ENCODE measurements around the gene SIRT5. TPM values are rescaled to one million over a fixed set of nuclear protein-coding genes. Genes with fewer than 3 reads are reported as not detected.
A peak's percentile ranks its signal among the peaks of the same experiment; 100 is the strongest.

The SIRT5 gene
- total RNA-seq, 6 donors from 2014 or later: 7.0 to 19.9 (median 11.0) TPM

DNA sequence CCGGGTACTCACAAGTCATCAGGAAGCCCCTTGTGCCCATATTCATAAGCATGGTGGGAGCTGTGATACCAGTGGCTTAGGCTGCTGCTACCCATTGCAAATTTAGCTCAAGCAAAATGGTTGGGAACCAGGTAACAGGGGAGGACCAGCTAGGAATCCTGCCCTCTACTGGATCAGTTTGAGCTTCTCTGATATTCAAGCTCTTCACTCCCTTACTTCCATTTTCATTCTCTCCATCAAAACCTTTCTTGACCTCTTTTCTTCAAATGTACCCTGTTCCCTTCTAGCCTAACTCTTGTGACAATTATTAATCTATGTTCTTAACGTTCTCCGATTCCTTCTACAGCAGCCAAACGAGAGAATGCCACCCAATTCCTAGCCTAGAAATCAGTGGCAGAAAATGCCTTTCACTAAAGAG is 50.5 kb downstream of the SIRT5 start:
- Histone ChIP-seq H3K9me3 (no peaks in the 10 kb centered on the region), H3K4me3 (no peak overlapping the region), H3K4me1 (peaks cover 0 to 3% (median 0%) of the 10 kb centered on the region in 4 donors), H3K27me3 (no peaks in the 10 kb centered on the region), H3K36me3 (peaks cover 6 to 95% (median 39%) of the 10 kb centered on the region in 4 donors), H3K27ac (no peak overlapping the region)
- ATAC-seq (ENCODE audit: low FRiP score in 2 of 2) (peak in 1 of 2 donors; percentile 24), DNase-seq (no peak)
- TF ChIP-seq EP300 (IDR thresholded peaks at IDR 0.05) (no peak), CTCF (IDR thresholded peaks at IDR 0.05) (peak in 2 of 6 experiments; percentile 24 to 27)
- 70 to 80% methylated on average over 4 of the region's 4 CpGs for WGBS, 2 donors

DNA sequence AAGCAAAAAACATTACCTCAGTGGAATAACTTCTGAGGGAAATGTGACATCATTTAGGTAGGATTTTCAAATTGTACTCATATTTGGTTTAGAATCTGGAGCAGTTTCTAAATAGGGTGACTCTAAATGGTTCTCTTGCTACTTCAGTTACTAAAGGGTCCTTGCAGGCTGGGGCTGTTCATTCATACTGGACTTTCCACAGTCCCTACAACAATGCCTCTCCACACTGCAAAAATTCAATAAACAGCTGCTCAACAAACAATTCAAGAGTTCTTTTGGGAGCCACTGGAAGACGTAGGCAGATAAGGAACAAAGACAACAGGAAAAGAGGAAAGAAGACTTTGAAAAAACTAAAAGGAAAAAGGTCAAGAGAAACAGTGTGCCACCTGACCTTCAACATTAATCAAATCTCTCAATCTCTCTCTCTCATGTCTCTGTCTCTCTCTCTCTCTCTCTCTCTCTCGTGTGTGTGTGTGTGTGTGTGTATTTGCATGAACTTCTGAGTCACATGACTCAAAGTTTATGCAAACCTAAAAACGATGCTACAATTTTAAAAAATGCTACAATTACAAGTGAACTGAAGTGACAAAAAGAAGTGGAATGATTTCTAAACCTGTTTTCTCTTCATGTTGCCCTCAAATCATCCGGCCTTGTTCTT is 55.2 kb downstream of the SIRT5 start:
- Histone ChIP-seq H3K9me3 (no peaks in the 10 kb centered on the region), H3K4me1 (peaks cover 0 to 4% (median 0%) of the 10 kb centered on the region in 4 donors), H3K36me3 (peaks cover 0 to 67% (median 19%) of the 10 kb centered on the region in 4 donors), H3K27me3 (no peaks in the 10 kb centered on the region), H3K27ac (no peak overlapping the region), H3K4me3 (no peak overlapping the region)
- DNase-seq (no peak), ATAC-seq (ENCODE audit: low FRiP score in 2 of 2) (no peak)
- TF ChIP-seq POLR2AphosphoS5 (IDR thresholded peaks at IDR 0.05) (no peak), EP300 (IDR thresholded peaks at IDR 0.05) (no peak), POLR2A (IDR thresholded peaks at IDR 0.05) (no peak), CTCF (IDR thresholded peaks at IDR 0.05) (no peak)
- WGBS, 2 donors: 50 to 52% methylated on average over 4 of the region's 4 CpGs

- WGBS, 2 donors: 95 to 100% methylated on average over 1 of the region's 1 CpG
These were observed 56.1 kb downstream of the SIRT5 start for GRCh38 chr6:13630499-13630898.

DNA sequence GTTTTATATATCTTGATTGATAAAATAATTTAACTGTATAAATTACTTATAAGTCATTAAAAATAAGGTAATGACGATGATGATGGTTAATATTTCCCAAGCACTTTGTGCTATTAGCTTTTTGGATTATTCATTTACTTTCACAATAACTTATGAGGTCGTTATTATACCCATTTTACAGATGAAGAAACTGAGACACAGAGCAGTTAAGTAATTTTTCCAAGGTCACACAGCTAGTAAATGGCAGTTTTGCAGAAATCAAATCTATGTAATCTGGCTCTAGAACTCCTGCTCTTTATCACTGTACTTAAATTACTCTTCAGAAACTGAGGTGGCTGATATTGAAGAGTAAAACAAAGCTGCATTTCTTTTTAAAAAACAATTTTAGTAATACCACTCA is 58.9 kb downstream of the SIRT5 start:
- no peak for DNase-seq
- 92 to 95% methylated on average over 2 of the region's 2 CpGs for WGBS, 2 donors
- TF ChIP-seq POLR2A (IDR thresholded peaks at IDR 0.05) (no peak), CTCF (IDR thresholded peaks at IDR 0.05) (no peak), POLR2AphosphoS5 (IDR thresholded peaks at IDR 0.05) (no peak), EP300 (IDR thresholded peaks at IDR 0.05) (no peak)
- H3K27me3 ChIP-seq: no peaks in the 10 kb centered on the region
- H3K4me3 ChIP-seq: no peak overlapping the region
- no peaks in the 10 kb centered on the region for H3K9me3 ChIP-seq
- no peak overlapping the region for H3K27ac ChIP-seq
- H3K4me1 ChIP-seq: peaks cover 0 to 10% (median 2%) of the 10 kb centered on the region in 4 donors
- peaks cover 4 to 49% (median 21%) of the 10 kb centered on the region in 4 donors for H3K36me3 ChIP-seq
- no peak for ATAC-seq (ENCODE audit: low FRiP score in 2 of 2)

More at GRCh38 chr6:13630499-13630898, 56.1 kb downstream of the SIRT5 start:
- DNase-seq (no peak), ATAC-seq (ENCODE audit: low FRiP score in 2 of 2) (no peak)
- no peak overlapping the region for H3K4me3 ChIP-seq
- no peak overlapping the region for H3K27ac ChIP-seq
- no peaks in the 10 kb centered on the region for H3K9me3 ChIP-seq
- TF ChIP-seq POLR2A (IDR thresholded peaks at IDR 0.05): no peak
- no peak for TF ChIP-seq POLR2AphosphoS5 (IDR thresholded peaks at IDR 0.05)
- TF ChIP-seq CTCF (IDR thresholded peaks at IDR 0.05): no peak
- TF ChIP-seq EP300 (IDR thresholded peaks at IDR 0.05): no peak
- no peaks in the 10 kb centered on the region for H3K27me3 ChIP-seq
- peaks cover 0 to 58% (median 15%) of the 10 kb centered on the region in 4 donors for H3K36me3 ChIP-seq
- H3K4me1 ChIP-seq: peaks cover 0 to 4% (median 0%) of the 10 kb centered on the region in 4 donors

Measured in upper lobe of left lung (tissue), 6 donors.